HuH-7 (cell line): ENCODE measurements around the gene KLF16.
"Not testable (repeated sequence)": the region's sequence is repeated elsewhere in the genome, so short reads cannot be mapped to it uniquely, and the experiment has no call there.

ENCODE experiments used
- DNase-seq: peaks from one replicate; pipeline ENCODE4 v3.0.0; 2011; ENCODE audit warnings: low spot score

The KLF16 gene

GRCh38 chr19:1863328-1863637 is at the start of gene KLF16:
KLF16 (minus strand) TSS chr19:1863579; CDS start chr19:1863497, 82 bp downstream.
- no peak for DNase-seq

GRCh38 chr19:1912760-1913505 is 49.6 kb upstream of the KLF16 start:
- DNase-seq: no peak

GRCh38 chr19:1911995-1912394 is 48.6 kb upstream of the KLF16 start:
- DNase-seq: no peak

- DNase-seq: no peak
Observed at GRCh38 chr19:1911098-1911497, 47.7 kb upstream of the KLF16 start.

GRCh38 chr19:1910177-1910576 is 46.8 kb upstream of the KLF16 start:
- no peak for DNase-seq

- DNase-seq: no peak
Observed at GRCh38 chr19:1909761-1910080, 46.3 kb upstream of the KLF16 start.

GRCh38 chr19:1908364-1908678 is 44.9 kb upstream of the KLF16 start:
- no peak for DNase-seq

- DNase-seq: peak; percentile 26
Observed at GRCh38 chr19:1907563-1908363, 44.4 kb upstream of the KLF16 start.

GRCh38 chr19:1906985-1907562 is 43.7 kb upstream of the KLF16 start:
- DNase-seq: no peak

- no peak for DNase-seq
Observed at GRCh38 chr19:1905863-1906375, 42.5 kb upstream of the KLF16 start.

- DNase-seq: peak; percentile 92
Observed at GRCh38 chr19:1905110-1905862, 41.9 kb upstream of the KLF16 start, which contains the start of the genes ADAT3 and SCAMP4. ADAT3 (plus strand) TSS chr19:1905399; CDS start chr19:1912048, 6,649 bp downstream. SCAMP4 (plus strand) TSS chr19:1905399; CDS start chr19:1915020, 9,621 bp downstream.

- no peak for DNase-seq
Observed at GRCh38 chr19:1904860-1905109, 41.4 kb upstream of the KLF16 start.

GRCh38 chr19:1902923-1903322 is 39.5 kb upstream of the KLF16 start:
- no peak for DNase-seq

- DNase-seq: no peak
Observed at GRCh38 chr19:1901940-1902404, 38.6 kb upstream of the KLF16 start.

- DNase-seq: no peak
Observed at GRCh38 chr19:1896508-1896907, 33.1 kb upstream of the KLF16 start.

GRCh38 chr19:1893791-1894190 is 30.4 kb upstream of the KLF16 start:
- no peak for DNase-seq

GRCh38 chr19:1889907-1890306 is 26.5 kb upstream of the KLF16 start:
- DNase-seq: no peak

- DNase-seq: no peak
Observed at GRCh38 chr19:1888385-1888784, 25.0 kb upstream of the KLF16 start.

- not testable (repeated sequence) for DNase-seq
Observed at GRCh38 chr19:1886360-1886759, 23.0 kb upstream of the KLF16 start.

GRCh38 chr19:1885398-1886119 is 22.2 kb upstream of the KLF16 start, which contains the start of gene ABHD17A:
ABHD17A (minus strand) TSS chr19:1885496; CDS start chr19:1881566, 3,930 bp downstream.
- DNase-seq: peak; percentile 77

- DNase-seq: no peak
Observed at GRCh38 chr19:1884719-1885334, 21.4 kb upstream of the KLF16 start.
